Stimulated activated CD4-positive, alpha-beta T cell treated with anti-CD3 and anti-CD28 coated beads, Interleukin-2, amount 100 ng/mL, for 24 hours (primary cell): ENCODE results near the gene SPATA31A7.
"Not testable (repeated sequence)": the region's sequence is repeated elsewhere in the genome, so short reads cannot be mapped to it uniquely, and the experiment has no call there.

Experiments used
- DNase-seq, 2 donors: peaks; one replicate each; pipeline ENCODE4 v3.0.0-alpha.2; 2020

The SPATA31A7 gene

DNA sequence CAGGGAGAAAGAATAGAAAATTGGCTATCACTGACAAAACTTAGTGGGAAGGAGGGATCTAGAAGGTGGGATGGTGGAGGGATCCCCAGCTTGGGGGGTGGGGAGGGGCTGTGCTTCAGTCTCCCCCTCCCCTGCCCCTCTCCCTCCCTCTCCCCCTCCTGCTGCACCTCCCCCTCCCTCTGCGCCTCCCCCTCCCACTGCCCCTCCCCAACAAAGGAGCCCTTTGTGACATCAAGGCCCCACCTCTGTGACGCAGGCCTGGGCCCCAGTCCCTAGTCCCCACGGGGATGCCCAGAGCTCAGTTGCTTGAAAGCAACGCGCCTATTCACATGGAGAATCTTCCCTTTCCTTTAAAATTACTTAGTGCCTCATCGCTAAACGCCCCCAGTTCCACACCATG is at the start of gene SPATA31A7:
SPATA31A7 (plus strand) TSS at position 301 of the 400 bp plus-strand sequence; CDS start at position 330, 29 bp downstream.
- not testable (repeated sequence) for DNase-seq

DNA sequence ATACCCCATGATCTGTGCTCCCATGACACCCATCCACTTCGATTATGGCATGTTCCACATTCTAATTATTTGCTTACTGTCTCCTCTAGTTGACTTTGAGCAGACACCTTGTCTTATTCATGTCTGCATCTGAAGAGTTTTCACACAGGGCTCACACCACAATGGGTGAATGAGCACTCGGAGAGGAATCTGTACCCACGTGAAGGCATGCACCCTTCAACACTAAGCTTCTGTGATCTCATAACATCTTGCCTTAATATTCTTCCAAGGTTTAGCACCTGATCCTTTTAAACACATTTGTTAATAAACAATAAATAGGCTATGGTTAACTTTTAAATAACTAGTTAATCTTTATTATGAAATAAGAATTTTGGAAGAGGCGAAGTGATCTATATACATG is 36.6 kb downstream of the SPATA31A7 start:
- DNase-seq = not testable (repeated sequence)
